ENCODE data around the gene SCNN1B.

The SCNN1B gene

GRCh38 chr16:23369416-23369815, 67.3 kb downstream of the SCNN1B start:
- no peak for TF ChIP-seq CTCF (IDR thresholded peaks at IDR 0.05; ENCODE audit: unreplicated experiment in 3 of 3)
- H3K27me3 Mint-ChIP-seq (ENCODE audit: low read depth): peaks cover 13% of the 10 kb centered on the region
- no peak overlapping the region for H3K27ac Mint-ChIP-seq
- no peak overlapping the region for H3K4me3 Mint-ChIP-seq
- no peaks in the 10 kb centered on the region for H3K4me1 Mint-ChIP-seq
- no peaks in the 10 kb centered on the region for H3K9me3 Mint-ChIP-seq
- H3K36me3 Mint-ChIP-seq (ENCODE audit: low read depth): no peaks in the 10 kb centered on the region

- Mint-ChIP-seq H3K9me3 (no peaks in the 10 kb centered on the region), H3K27ac (no peak overlapping the region), H3K4me1 (no peaks in the 10 kb centered on the region), H3K36me3 (ENCODE audit: low read depth) (no peaks in the 10 kb centered on the region), H3K4me3 (no peak overlapping the region), H3K27me3 (ENCODE audit: low read depth) (peaks cover 23% of the 10 kb centered on the region)
- no peak for TF ChIP-seq CTCF (IDR thresholded peaks at IDR 0.05; ENCODE audit: unreplicated experiment in 3 of 3)
These were observed 69.3 kb downstream of the SCNN1B start for GRCh38 chr16:23371368-23371767.

- Mint-ChIP-seq H3K36me3 (ENCODE audit: low read depth) (no peaks in the 10 kb centered on the region), H3K27ac (no peak overlapping the region), H3K9me3 (no peaks in the 10 kb centered on the region), H3K4me3 (no peak overlapping the region), H3K4me1 (no peaks in the 10 kb centered on the region), H3K27me3 (ENCODE audit: low read depth) (peaks cover 23% of the 10 kb centered on the region)
- TF ChIP-seq CTCF (IDR thresholded peaks at IDR 0.05; ENCODE audit: unreplicated experiment in 3 of 3): no peak
These were observed 71.5 kb downstream of the SCNN1B start for GRCh38 chr16:23373436-23374219.

GRCh38 chr16:23374721-23375510, 72.8 kb downstream of the SCNN1B start:
- H3K27ac Mint-ChIP-seq: no peak overlapping the region
- TF ChIP-seq CTCF (IDR thresholded peaks at IDR 0.05; ENCODE audit: unreplicated experiment in 3 of 3): no peak
- no peak overlapping the region for H3K4me3 Mint-ChIP-seq
- H3K27me3 Mint-ChIP-seq (ENCODE audit: low read depth): peaks cover 27% of the 10 kb centered on the region
- no peaks in the 10 kb centered on the region for H3K4me1 Mint-ChIP-seq
- no peaks in the 10 kb centered on the region for H3K9me3 Mint-ChIP-seq
- no peaks in the 10 kb centered on the region for H3K36me3 Mint-ChIP-seq (ENCODE audit: low read depth)

- no peaks in the 10 kb centered on the region for H3K9me3 Mint-ChIP-seq
- no peak overlapping the region for H3K27ac Mint-ChIP-seq
- no peaks in the 10 kb centered on the region for H3K4me1 Mint-ChIP-seq
- no peaks in the 10 kb centered on the region for H3K36me3 Mint-ChIP-seq (ENCODE audit: low read depth)
- no peak overlapping the region for H3K4me3 Mint-ChIP-seq
- peaks cover 23% of the 10 kb centered on the region for H3K27me3 Mint-ChIP-seq (ENCODE audit: low read depth)
- TF ChIP-seq CTCF (IDR thresholded peaks at IDR 0.05; ENCODE audit: unreplicated experiment in 3 of 3): no peak
These were observed 73.5 kb downstream of the SCNN1B start for GRCh38 chr16:23375643-23376042.
